Stimulated activated CD8-positive, alpha-beta memory T cell treated with anti-CD3 and anti-CD28 coated beads, Interleukin-15, amount 100 ng/mL, for 24 hours (primary cell): Measurements from ENCODE around the gene NEGR1.

ENCODE experiments used
- DNase-seq: peaks from one replicate; pipeline ENCODE4 v3.0.0-alpha.2; 2020; ENCODE audit warnings: low read depth

Gene NEGR1

DNA sequence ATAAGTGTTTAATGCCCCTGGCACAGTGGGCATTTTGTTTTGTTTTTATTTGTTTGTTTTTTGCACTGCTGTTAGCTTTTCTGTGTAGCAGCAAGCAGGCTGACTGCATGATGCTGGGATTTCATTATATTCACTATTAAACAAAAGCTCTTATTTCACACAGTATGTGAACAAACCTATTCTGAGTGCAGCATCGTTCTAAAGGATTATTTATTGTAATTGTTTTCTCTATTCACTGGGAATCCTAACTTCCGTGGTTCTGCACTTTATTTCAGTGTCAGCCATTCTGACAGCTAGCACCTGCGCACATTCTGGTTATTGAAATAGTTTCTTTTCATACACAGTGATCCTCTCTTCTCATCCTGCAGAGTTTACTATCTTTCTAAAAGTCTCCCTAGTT is 595.0 kb downstream of the NEGR1 start:
- no peak for DNase-seq

DNA sequence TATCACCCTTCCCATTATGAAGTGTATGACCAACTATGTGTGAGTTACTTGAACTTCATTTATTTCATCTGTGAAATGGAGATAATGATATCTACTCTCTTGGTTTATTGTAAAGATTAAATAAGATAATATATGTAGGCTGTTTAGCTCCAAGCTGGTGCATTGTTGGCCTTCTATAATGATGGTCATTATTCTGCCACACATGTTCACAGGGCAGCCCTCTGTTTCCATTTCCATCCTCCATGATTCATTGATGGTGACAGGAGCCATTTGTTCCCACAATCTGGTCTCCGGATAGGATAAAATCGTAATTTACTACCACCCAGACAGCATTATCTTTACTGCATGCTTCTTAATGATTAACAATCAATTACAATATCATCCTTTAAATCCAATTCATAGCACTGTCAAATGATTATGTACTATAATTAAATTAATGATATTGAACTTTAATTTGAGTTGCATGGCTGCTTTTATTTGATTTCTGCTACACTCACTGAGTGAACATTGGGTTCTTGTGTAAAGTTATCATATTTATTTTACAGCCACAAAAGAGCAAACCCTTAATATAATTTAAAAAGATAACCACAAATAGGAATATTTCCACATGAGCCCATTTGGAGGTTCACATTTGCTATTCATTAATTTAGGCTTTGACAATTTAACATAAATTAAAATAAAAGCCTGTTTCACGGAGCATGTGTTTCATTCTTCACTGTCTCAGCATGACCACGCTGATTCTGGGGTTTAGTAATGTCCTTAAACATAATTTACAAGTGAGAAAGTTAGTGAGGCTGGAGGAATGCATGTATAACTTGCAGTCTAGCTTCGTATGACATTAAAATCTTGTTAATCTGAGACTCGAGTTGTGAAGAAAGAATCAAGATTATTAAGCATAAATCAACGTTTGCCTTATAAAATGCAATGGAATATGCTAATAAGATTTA is 605.1 kb downstream of the NEGR1 start:
- DNase-seq = no peak

DNA sequence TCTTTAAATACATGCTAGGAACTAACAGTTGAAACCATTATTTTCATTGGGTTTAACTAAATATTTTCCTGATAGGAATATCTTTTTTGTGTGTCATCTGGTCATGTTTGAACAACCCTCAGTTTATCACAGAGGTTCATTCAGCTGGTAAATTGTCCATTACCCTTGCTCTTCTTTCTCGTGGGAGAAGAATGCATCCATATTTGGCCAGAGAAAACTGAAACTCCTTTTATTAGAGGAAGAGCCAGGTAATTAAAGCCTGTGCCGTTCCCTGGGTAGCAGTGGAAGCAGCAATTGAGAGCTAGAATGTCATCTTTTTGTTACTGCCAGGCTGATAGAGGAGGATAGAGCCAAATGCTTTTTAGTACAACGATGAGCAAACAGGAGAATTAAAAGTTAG is 614.3 kb downstream of the NEGR1 start:
- no peak for DNase-seq

GRCh38 chr1:71667216-71667615 is 615.1 kb downstream of the NEGR1 start:
- DNase-seq = no peak

DNA sequence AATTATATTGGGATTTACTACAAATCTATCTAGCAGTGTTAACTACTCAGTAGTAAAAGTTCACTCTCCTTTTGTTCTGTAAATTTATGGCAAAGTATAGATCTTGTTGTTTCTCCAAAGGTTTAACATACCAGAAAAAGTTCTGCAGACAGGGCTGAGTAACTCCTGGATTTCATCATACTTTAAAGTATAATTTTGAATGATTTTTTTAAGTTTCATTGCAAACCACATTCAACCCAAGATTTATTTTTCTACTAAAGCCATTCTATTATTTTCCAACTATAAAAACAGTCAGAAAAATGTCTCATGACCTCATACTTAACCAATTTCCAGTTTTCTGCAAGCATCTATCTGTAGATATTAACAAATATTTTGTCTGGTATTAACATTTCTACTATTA is 615.7 kb downstream of the NEGR1 start:
- DNase-seq = no peak

GRCh38 chr1:71660411-71660810 is 621.9 kb downstream of the NEGR1 start:
- no peak for DNase-seq

DNA sequence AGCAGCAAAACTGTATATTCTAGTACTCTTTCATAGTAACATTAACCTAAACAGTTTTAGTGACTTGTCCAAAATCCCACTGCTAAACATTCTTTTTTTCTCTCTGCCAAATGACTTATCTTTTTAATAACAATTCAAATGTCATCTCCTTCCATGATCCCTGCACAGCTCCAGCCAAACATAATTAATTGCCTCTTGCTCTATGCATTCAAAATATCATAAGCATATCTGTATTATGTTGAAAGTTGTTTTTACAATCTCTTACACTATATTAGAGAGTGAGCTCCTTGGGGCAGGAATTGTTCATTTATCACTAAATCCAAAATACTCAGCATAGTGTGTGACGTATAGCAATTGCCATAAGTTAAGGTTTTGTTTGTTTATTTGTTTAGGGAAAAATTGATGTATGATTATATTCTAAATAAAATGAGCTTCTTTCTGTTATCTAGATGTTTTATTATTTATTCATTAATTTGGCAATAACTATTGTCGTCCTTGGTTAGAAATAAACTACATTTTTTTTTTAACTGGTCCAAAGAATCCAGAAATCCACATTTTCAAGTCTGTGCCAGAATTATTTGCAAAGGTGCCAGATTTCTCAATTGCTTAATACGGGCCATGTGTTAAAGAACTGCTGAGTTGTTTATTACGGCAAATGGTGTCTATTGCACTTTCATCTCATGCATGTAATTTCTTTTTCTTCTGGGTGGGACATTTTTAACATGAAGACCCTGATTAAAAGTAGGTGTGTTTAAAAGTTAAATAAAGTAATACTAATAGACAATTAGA is 624.3 kb downstream of the NEGR1 start:
- DNase-seq = no peak

DNA sequence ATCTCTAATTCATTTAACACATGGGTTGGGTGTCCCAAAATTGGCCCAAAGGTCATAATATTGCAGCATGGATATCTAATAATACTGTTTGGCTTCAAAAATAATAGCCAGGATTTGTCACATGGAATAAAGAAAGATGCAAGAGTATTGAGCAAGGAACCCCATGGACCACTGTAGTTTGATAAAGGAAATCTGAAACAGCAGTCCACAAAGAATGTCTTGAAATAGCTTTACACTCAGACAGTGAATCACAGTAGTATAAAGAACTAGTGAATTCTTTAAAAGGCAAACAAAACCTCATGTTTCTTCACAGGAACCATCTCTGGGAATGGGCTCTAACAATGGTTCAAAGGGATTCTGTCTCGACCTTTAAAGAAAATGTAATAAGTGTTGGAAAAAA is 625.4 kb downstream of the NEGR1 start:
- no peak for DNase-seq

DNA sequence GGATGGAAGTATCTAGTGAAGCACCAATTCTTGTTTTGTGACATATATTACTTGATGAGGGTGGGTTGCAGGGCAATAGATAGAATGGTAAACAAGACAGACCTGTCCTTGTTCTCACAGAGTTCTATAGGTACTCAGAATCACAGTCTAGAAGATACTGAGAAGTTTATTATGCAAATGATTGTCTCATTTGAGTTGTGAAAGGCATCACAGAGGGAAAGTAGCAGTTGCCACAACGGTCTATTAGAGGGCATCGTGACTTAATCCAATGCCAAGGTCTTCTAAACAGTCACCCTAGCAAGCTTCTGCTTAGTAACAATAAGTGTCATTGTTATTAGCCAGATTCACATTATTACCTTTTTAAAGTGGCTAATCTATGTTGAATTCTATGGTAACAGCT is 626.7 kb downstream of the NEGR1 start:
- DNase-seq = no peak

- no peak for DNase-seq
Measured at GRCh38 chr1:71653952-71654351, 628.4 kb downstream of the NEGR1 start.

- no peak for DNase-seq
Measured at GRCh38 chr1:71651214-71651613, 631.1 kb downstream of the NEGR1 start.

DNA sequence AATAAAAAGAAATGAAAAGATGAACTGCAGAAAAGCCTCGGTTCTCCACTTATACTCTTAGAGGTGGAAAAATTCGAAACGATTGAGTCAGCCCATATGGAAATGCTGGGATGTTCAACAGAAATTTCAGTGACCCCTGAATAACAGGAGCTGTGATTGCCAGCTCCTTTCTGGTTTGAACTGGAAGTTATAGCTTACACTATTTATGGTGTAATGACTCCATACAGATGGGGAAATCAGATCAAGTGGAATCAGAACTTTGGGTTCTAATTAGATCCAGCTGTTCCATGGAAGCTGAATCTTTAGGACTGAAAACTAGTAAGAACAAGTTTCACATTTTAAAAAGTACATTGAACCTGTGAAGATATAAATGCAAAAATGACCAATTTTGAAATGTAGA is 632.2 kb downstream of the NEGR1 start:
- DNase-seq = no peak

DNA sequence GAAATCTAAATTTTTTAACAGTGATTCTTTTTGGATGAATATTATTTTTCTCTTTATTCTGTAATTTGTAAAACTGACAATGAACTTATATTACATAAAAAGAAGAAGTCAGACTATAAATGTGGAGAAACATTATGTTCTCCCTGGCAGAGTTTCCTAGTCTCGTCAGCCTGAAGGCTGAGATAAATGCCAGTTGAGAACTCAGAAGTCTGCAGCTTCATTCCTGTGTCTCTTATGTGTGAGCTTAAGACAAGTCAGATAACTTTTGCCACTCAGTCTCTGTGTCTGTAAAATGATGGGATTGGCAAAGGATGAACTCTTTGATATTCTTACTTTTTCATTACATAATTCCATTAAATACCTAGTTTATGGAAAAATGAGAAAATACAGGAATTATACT is 632.7 kb downstream of the NEGR1 start:
- DNase-seq = no peak

GRCh38 chr1:71647513-71648300 is 634.6 kb downstream of the NEGR1 start:
- no peak for DNase-seq

- no peak for DNase-seq
Measured at GRCh38 chr1:71645015-71645414, 637.3 kb downstream of the NEGR1 start.

GRCh38 chr1:71641903-71642302 is 640.4 kb downstream of the NEGR1 start:
- no peak for DNase-seq

GRCh38 chr1:71640998-71641397 is 641.3 kb downstream of the NEGR1 start:
- no peak for DNase-seq

DNA sequence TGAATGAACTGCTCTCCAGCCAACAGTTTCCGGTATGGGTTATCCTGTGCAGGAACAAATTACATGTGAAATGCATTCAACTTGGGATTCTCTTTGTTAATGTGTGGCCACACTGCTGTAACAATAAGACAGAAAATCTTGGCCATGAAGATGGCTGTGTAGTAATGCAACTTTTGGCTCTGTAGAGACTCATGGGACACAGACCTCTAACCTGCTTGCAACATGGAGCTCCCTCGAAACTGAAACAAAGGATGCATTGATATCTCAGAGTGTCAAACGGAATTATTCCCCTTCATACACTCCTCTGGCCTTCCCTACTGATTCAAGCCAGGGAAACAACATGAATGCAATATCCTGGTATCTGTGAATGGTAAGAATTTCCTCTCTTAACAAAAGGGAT is 642.2 kb downstream of the NEGR1 start:
- DNase-seq = no peak

GRCh38 chr1:71638081-71638766 is 644.1 kb downstream of the NEGR1 start:
- DNase-seq = no peak

DNA sequence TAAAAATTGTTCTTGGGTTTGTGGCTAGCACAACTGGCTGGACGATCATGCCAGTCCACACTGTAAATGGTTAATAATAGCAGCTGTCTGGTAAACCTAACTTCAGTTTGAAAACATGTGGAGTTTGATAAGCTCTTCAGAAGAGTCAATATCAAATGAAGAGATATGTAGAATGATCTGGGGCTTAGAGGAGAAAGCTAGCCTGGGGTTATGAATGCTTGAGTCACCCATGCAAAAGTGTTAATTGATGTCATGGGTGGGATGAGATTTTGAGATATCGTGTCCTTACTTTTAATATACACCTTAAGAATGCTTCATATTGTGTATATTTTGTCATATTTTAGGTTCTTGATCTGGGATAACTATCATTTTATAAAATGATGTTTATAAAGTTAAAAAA is 646.8 kb downstream of the NEGR1 start:
- no peak for DNase-seq

DNA sequence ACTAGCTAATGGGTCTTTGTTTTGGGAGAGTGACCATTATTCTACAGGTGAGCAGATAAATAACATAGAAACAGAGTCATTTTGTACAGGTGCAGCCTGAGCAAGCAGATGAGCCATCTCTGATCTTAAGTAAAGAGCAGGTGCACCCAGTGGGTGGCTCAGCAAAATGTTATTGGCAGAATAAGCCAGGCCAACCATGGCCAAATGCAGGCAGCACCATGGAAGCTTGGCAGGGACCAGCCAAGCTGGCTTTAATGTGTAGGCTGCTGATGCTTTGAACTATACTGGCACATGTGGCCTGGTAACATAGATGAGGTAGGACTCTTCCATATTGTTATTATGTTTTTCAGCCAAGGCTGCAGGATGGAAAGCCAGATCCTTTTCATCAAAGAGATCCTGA is 648.2 kb downstream of the NEGR1 start:
- DNase-seq = no peak

GRCh38 chr1:71630073-71630472 is 652.3 kb downstream of the NEGR1 start:
- DNase-seq = no peak
